Activated CD4-positive, alpha-beta T cell treated with anti-CD3 and anti-CD28 coated beads, Interleukin-2, amount 50 U/mL, for 24 hours (primary cell): Measurements from ENCODE around the gene HIPK2.

Source experiments
- DNase-seq, 2 donors: peaks; one replicate each; pipeline ENCODE4 v3.0.0-alpha.2; 2020; ENCODE audit warnings: low read depth in 1 of 2, low spot score in 1 of 2

The HIPK2 gene

GRCh38 chr7:139655305-139655704, 122.5 kb downstream of the HIPK2 start:
- DNase-seq = no peak

GRCh38 chr7:139654276-139655181, 123.3 kb downstream of the HIPK2 start:
- no peak for DNase-seq

GRCh38 chr7:139651914-139652313, 125.9 kb downstream of the HIPK2 start:
- DNase-seq = no peak

- DNase-seq = no peak
Measured at GRCh38 chr7:139651308-139651707, 126.5 kb downstream of the HIPK2 start.

GRCh38 chr7:139650429-139651100, 127.2 kb downstream of the HIPK2 start:
- DNase-seq = no peak

DNA sequence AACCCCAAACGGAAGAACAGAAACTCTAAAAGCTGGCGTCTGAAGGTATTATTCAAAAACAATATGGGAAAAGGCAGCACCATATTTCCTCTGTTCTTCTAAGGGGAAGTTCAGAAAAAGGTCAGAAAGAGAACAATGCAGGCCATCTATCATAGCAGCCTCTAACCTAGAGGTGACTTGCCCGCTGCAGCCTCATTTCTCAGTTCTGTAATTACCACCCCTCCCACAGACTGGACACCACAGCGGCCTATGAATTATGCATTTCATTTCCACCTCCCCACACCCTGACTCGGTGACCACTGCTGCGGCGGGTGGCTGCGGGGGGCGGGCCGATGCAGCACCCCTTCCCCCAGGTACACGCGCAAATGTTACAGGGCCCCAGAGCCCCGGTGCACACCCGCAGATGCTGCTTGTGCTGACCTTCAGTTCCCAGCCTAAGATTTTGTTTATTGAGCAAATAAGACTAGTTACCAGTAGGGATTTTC, 128.8 kb downstream of the HIPK2 start:
- DNase-seq = no peak

DNA sequence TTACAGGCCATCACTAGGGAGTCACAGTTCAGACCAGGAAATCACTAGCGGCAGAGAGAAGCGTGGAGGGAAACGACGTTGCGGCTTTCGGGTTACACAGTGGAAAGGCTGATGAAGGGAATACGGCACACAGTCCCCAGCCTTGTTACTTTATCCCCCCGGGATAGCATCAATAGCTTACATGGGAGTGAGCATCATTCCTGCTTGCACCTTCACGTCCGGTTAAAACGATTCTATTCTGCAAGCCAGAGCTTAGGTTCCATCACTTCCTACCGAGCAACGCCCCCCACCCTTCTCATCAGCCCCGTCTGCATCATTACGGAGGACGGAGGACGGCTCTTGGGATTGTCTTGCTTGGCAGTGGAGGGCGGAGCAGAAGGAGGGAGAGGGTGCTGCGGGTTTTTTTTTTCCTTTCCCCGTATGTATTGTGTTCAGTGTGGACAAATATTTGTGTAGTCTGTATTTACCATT, 129.4 kb downstream of the HIPK2 start:
- no peak for DNase-seq

DNA sequence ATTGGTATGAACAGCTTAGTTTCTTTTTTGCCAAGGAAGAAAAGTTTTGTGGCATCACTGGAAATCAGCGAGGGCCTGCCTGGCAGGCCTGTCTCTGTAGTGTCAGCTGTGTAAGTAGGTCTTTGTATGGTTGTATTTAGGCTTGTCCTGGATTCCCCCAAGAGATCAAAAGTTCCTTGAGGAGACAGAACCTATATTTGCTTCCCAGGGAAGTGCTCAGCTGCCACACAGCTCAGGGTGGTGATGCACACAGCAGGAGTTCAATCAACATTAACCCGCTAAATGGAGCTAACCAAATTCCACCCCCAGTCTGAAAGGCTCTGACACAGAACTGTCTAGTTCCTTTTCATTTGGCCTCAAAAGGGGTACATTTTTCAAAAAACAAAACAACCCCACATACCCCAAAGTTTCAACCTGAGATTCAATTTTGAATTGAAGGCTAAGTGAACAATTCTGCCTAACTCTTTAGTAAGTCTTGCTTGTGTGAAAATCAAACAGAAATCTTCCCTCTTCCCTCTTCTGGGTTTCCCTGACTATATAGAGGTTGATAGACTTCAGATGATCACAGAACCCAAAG, 129.9 kb downstream of the HIPK2 start:
- DNase-seq = no peak

GRCh38 chr7:139647085-139647484, 130.7 kb downstream of the HIPK2 start:
- DNase-seq = no peak

GRCh38 chr7:139646566-139646965, 131.2 kb downstream of the HIPK2 start:
- no peak for DNase-seq

- DNase-seq = peak; percentile 67 to 81
Measured at GRCh38 chr7:139645572-139646523, 131.9 kb downstream of the HIPK2 start.

GRCh38 chr7:139643951-139644585, 133.7 kb downstream of the HIPK2 start:
- no peak for DNase-seq

DNA sequence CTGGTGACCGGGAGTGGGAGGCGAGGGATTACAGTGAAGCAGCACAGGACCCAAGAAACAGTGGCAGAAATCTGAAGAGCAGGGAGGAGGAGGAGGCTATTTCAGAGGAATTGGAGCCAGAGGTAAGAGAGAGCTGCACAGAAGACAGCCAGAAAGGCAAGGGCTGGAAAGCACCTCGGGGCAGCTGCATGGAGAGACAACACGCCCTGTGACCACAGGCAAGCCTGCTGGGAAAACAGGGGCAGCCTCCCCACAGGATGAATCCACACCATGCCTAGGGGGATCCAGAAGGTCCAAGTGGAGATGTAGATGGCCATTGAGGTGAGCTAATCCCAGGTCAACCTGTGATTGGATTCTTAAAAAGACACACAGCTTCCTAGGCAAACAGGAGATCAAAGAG, 135.5 kb downstream of the HIPK2 start:
- DNase-seq = no peak

DNA sequence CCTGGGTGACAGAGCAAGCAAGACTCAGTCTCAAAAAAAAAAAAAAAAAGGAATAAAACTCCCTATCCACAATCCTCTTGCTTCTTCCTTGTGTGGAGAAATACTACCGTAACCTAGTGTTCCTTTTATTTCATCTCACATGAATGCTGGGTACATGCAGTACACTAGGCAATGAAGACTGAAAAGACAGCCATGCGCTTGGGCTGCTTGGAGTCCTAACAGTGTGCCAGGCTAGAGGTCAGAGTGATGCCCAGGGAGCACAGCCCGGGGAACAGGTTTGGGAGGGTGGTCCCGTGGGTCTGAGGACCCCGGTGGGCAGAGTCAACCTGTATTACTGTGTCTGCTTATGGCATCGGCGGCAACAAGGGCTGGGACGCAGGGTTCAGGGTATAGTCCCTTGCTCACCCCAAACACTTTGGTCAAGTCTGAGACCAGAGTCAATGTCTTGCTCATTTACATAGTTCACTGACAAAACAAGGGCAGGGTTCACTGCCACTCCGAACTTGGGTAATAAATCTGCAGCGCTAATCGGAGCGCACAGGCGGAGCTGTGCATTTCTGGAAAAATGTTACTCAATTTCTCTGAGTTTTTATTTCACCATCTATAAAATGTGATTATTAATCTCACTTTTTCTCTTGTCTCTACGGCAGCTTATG, 136.3 kb downstream of the HIPK2 start:
- DNase-seq = no peak

GRCh38 chr7:139640681-139641080, 137.1 kb downstream of the HIPK2 start:
- no peak for DNase-seq

DNA sequence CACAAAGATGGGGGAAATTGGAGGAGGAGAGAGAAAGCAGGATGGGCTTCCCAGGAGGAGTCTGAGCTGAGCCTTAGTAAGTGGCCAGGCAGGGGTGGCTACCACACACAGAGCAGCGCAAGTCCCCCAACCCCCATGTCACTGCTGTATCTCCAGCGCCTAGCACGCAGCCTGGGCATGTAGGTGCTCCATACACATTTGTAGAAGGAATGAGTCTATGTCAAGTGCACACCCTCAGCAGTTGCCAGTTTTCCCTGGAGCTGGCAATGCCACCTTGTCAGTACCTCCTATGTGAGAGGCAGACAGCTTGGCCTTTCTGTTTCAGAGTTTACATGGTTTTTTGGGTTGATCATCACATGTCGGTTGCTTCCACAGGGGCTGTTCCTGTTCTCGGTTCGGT, 138.2 kb downstream of the HIPK2 start:
- DNase-seq = no peak

- DNase-seq = peak; percentile 38 to 48
Measured at GRCh38 chr7:139635526-139636302, 142.1 kb downstream of the HIPK2 start.

GRCh38 chr7:139634087-139634486, 143.7 kb downstream of the HIPK2 start:
- DNase-seq = no peak

DNA sequence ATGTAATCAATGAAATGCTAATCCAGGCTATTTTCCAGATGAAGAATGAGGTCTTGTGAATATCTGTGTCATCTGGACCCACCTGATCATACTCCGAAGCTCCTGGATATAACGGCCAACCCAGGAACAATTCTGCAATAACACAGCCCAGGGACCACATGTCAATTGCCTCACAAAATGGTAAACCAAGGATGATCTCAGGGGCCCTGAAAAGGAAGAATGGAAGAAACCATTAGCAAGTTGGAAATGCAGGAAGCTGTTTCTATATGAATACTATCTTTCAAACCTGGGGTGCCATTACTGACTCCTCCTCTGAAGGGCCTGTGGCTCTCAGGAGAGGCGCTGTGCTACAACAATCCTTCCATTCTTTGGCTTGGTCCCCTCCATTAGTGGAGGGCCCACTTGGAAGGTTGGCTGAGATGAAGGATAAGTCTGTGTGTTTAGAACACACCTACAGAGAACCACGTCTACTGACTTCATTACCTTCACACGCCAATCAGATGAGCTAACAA, 146.2 kb downstream of the HIPK2 start:
- no peak for DNase-seq
